Lung microvascular endothelial cell (primary cell): Measurements from ENCODE around the gene HNRNPM. TPM values are rescaled to one million over a fixed set of nuclear protein-coding genes. Genes with fewer than 3 reads are reported as not detected.

Source experiments
- total RNA-seq: library from RNA; depleted of rRNA; stranded (reverse); fragments of >200 nt; gene quantifications from 2 replicates; pipeline ENCODE4 v1.2.1, GENCODE V29; 2014

HNRNPM gene
- total RNA-seq, 1 donor from 2014 or later = 45.8 TPM

Other genes starting within 250 kb of the HNRNPM start
- gene CERS4, start 235.6 kb upstream of the HNRNPM start, total RNA-seq = 6.5 and 26.4 TPM in 2 replicates
- gene CD320, start 136.6 kb upstream of the HNRNPM start, total RNA-seq = 22.9 and 24.4 TPM in 2 replicates
- gene NDUFA7, start 123.6 kb upstream of the HNRNPM start, total RNA-seq = 28.4 and 30.9 TPM in 2 replicates
- 186 and 293 TPM in 2 replicates for gene RPS28, start 123.5 kb upstream of the HNRNPM start, total RNA-seq
- gene KANK3, start 101.7 kb upstream of the HNRNPM start, total RNA-seq = 55.8 and 148 TPM in 2 replicates
- gene ANGPTL4, start 80.8 kb upstream of the HNRNPM start, total RNA-seq = 1.5 and 7.1 TPM in 2 replicates
- gene RAB11B, start 54.6 kb upstream of the HNRNPM start, total RNA-seq = 53.8 and 84.1 TPM in 2 replicates
- 112 and 164 TPM in 2 replicates for gene MARCHF2, start 31.7 kb upstream of the HNRNPM start, total RNA-seq
- not detected in 2 replicates for gene PRAM1, start 57.7 kb downstream of the HNRNPM start, total RNA-seq
- 2.2 and 2.4 TPM in 2 replicates for gene ZNF414, start 69.2 kb downstream of the HNRNPM start, total RNA-seq
- gene MYO1F, start 132.5 kb downstream of the HNRNPM start, total RNA-seq = 0.22 and 0.40 TPM in 2 replicates
- 4.1 and 17.1 TPM in 2 replicates for gene ADAMTS10, start 165.7 kb downstream of the HNRNPM start, total RNA-seq
- not detected in 2 replicates for gene NFILZ, start 185.7 kb downstream of the HNRNPM start, total RNA-seq